Naive thymus-derived CD8-positive, alpha-beta T cell (primary cell): Measurements from ENCODE around the gene NEK1. TPM values are rescaled to one million over a fixed set of nuclear protein-coding genes. Genes with fewer than 3 reads are reported as not detected.

Experiments used
- ATAC-seq, 2 donors: fragments of 150-1000 bp; cut with Tn5 transposase in 1 of 2; sonication (Bioruptor Pico), chemical (Tn5 transposase) in 1 of 2; 1 replicate in 1 of 2; 2 replicates in 1 of 2; pipeline ENCODE4 v1.10.0; 2021; ENCODE audit warnings: mild to moderate bottlenecking in 2 of 2, moderate library complexity in 2 of 2
- POLR2A ChIA-PET: fragments of 350-600 bp; sonication (Branson Sonifier 250); formaldehyde crosslinking; loops from one replicate; lab custom pipeline; 2021; ENCODE audit warnings: antibody characterized with exemption; lab: Charles Lee
- DNase-seq, 10 donors: peaks; one replicate each; pipeline versions ENCODE4 v3.0.0 to v3.0.0-alpha.2; 2020 to 2022
- H3K27ac Mint-ChIP-seq, 10 donors: one replicate each; pipeline ENCODE4 v1.8.0; 2020 to 2022; ENCODE audit warnings: mild to moderate bottlenecking in 10 of 10, mixed read lengths in 10 of 10, moderate library complexity in 4 of 10, inconsistent platforms in 1 of 10
- H3K27me3 Mint-ChIP-seq, 5 donors: one replicate each; pipeline ENCODE4 v1.8.0; 2021 to 2022; ENCODE audit warnings: mixed read lengths in 5 of 5
- H3K36me3 Mint-ChIP-seq, 3 donors: one replicate each; pipeline ENCODE4 v1.8.0; 2020 to 2022; ENCODE audit warnings: mixed read lengths in 3 of 3, mild to moderate bottlenecking in 2 of 3, inconsistent platforms in 1 of 3
- H3K4me1 Mint-ChIP-seq, 4 donors: one replicate each; pipeline ENCODE4 v1.8.0; 2021 to 2022; ENCODE audit warnings: mixed read lengths in 4 of 4
- H3K4me3 Mint-ChIP-seq, 10 donors: one replicate each; pipeline ENCODE4 v1.8.0; 2020 to 2022; ENCODE audit warnings: mild to moderate bottlenecking in 10 of 10, mixed read lengths in 10 of 10, moderate library complexity in 6 of 10, inconsistent platforms in 1 of 10
- H3K9me3 Mint-ChIP-seq, 9 donors: one replicate each; pipeline ENCODE4 v1.8.0; 2020 to 2022; ENCODE audit warnings: mixed read lengths in 9 of 9, mild to moderate bottlenecking in 3 of 9, inconsistent platforms in 1 of 9, moderate library complexity in 1 of 9
- polyA plus RNA-seq, 3 donors: library from polyadenylated mRNA; unstranded; fragments of 300-500 nt; fragmentation: Illumina TruSeq; gene quantifications; one replicate each; pipeline ENCODE4 v1.2.3, GENCODE V29; 2021
- total RNA-seq, 8 experiments: library from RNA in 2 of 8; stranded (reverse) in 2 of 8; gene quantifications; one replicate each; pipeline ENCODE4 v1.2.3 and lab custom pipeline; 2021 to 2026

NEK1 gene
- total and polyA plus RNA-seq, 5 experiments from 2014 or later: 7.1 to 19.5 (median 9.0) TPM

DNA sequence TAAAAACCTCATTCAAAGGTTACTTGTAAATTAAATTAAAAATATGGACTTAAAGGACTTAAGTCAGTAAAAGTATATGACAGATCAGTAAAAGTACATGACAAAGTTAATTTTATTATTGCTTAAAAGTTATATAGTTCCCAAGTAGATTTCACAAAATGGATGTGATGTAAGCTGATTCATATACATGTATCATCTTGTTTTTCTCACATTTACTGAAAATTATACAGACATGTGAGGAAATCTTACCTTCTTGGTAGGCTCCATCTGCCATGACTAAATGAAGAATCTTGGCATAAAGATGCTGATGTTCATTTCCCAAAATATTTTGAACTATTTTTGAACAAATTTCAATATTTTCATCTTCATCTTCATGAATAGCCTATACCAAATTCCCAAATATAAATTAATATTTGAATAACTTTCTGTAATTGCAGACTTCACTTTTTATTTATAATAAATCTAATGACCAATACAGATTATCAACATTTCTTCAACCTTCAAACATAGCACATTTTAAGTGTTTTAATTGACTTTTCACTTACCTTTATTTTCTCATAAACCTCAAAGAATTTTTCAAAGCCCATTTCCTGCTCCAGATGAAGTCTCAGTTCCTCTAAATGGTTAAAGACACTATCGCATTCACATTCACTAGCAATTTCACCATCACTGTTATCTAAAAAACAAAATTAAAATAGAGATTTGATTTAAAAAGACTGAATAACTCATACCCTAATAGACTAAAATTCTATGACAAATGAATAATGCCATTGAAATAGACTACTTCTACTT, 212.2 kb downstream of the NEK1 start:
- Mint-ChIP-seq H3K9me3 (no peaks in the 10 kb centered on the region), H3K4me3 (no peak overlapping the region), H3K27ac (no peak overlapping the region), H3K36me3 (peaks cover 12 to 46% (median 45%) of the 10 kb centered on the region in 3 donors), H3K27me3 (no peaks in the 10 kb centered on the region), H3K4me1 (peaks cover 0 to 4% (median 0%) of the 10 kb centered on the region in 4 donors)
- no peak for DNase-seq
- ATAC-seq: no peak
- POLR2A ChIA-PET: no interaction called here

DNA sequence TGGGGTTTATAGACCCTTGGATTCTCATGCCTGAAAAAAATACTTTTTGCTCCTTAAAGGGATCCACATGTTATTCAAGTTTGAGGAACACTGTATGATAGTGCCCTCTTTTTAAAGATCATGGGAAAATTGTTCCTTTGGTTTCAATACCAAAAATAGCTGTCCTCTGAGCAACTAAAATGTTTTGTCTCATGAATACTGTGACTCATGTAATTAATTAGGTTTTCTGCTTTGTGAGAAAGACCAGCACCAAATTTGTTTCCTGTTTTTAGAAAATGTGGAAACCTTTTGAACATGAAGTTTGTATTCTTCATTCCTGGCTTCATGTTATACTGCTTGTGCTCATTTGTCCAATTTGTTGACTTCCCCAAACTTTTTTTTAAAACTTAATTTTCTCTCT, 214.1 kb downstream of the NEK1 start:
- Mint-ChIP-seq H3K27ac (no peak overlapping the region), H3K36me3 (peaks cover 12 to 47% (median 40%) of the 10 kb centered on the region in 3 donors), H3K27me3 (no peaks in the 10 kb centered on the region), H3K4me1 (peaks cover 0 to 2% (median 0%) of the 10 kb centered on the region in 4 donors), H3K9me3 (no peaks in the 10 kb centered on the region), H3K4me3 (no peak overlapping the region)
- POLR2A ChIA-PET: no interaction called here
- no peak for DNase-seq
- ATAC-seq: no peak

DNA sequence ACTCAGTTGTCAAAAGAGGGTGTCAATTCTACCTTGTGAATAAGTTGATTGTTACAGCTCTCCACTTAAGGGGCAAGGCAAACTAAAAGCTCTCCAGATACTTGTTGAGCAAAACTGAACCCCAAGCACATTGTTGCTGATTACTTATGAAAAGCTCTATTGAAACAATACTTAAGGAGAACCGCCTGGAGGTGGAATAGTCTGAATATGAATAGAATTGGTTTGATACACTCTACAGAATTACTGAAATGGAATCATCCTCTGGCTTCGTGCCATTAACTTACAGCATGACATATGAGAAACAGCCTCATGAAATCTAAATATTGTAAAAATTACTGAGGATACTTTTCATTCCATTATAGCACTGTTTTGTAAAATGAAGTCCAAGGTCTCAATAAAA, 214.6 kb downstream of the NEK1 start:
- no peak for ATAC-seq
- Mint-ChIP-seq H3K9me3 (peaks cover 0 to 1% (median 0%) of the 10 kb centered on the region in 9 donors), H3K27ac (no peak overlapping the region), H3K27me3 (no peaks in the 10 kb centered on the region), H3K4me1 (peaks cover 0 to 2% (median 0%) of the 10 kb centered on the region in 4 donors), H3K4me3 (no peak overlapping the region), H3K36me3 (peaks cover 12 to 46% (median 40%) of the 10 kb centered on the region in 3 donors)
- no peak for DNase-seq
- POLR2A ChIA-PET: no interaction called here

DNA sequence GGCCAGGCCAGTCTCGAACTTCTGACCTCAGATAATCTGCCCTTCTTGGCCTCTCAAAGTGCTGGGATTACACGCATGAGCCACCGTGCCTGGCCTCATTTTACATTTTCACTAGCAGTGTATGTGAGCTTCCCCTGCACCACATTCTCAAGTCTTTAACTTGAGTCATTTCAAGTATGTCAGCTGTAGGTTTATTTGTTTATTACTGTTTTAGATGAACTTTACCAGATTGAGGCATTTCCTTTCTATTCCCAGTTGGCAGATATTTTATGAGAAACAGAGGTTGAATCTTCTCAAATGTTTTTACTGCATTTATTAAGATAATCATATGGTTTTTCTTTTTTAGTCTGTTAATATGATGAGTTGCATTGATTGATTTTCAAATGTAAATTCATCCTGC, 227.0 kb downstream of the NEK1 start:
- Mint-ChIP-seq H3K4me3 (no peak overlapping the region), H3K27me3 (peaks cover 0 to 1% (median 0%) of the 10 kb centered on the region in 5 donors), H3K27ac (no peak overlapping the region), H3K36me3 (peaks cover 0 to 2% (median 0%) of the 10 kb centered on the region in 3 donors), H3K9me3 (peaks cover 4 to 28% (median 11%) of the 10 kb centered on the region in 9 donors), H3K4me1 (no peaks in the 10 kb centered on the region)
- no peak for ATAC-seq
- POLR2A ChIA-PET: no interaction called here
- DNase-seq: no peak

DNA sequence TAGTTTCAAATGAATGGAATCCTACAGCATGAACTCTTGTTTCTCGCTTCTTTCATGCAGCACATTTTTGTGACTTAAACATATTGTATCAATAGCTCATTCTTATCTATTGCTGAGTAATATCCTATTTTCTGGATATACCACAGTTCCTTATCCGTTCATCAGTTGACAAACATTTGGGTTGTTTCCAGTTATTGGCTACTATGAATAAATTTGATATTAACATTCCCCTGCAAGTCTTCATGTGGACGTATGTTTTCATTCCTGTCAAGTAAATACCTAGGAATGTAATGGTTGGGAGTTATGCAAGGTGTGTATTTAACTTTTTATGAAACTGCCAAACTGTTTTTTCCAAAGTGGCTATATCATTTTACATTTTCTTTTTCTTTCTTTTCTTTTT, 227.6 kb downstream of the NEK1 start:
- POLR2A ChIA-PET: no interaction called here
- no peak overlapping the region for H3K4me3 Mint-ChIP-seq

DNA sequence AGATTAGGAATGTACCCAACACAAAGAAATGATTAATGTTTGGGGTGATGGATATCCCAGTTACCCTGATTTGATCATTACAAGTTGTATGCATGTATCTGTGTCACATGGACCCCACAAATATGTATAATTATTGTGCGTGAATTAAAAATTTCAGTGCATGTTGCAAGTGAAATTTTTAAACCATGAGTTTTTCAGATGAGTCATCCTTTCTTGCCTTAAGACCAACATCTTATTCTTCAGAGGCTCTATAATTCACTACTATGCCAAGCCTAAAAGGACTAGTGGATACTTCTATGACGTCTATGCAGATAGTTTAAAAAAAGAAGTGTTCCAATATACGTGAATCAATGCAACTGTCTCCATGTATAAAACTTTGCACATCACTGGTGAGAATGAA, 228.7 kb downstream of the NEK1 start:
- H3K9me3 Mint-ChIP-seq: peaks cover 9 to 35% (median 15%) of the 10 kb centered on the region in 9 donors

More for the DNA sequence above, 227.6 kb downstream of the NEK1 start:
- Mint-ChIP-seq H3K36me3 (peaks cover 0 to 2% (median 0%) of the 10 kb centered on the region in 3 donors), H3K4me1 (no peaks in the 10 kb centered on the region), H3K27me3 (no peaks in the 10 kb centered on the region), H3K27ac (no peak overlapping the region), H3K9me3 (peaks cover 7 to 32% (median 11%) of the 10 kb centered on the region in 9 donors)
- no peak for DNase-seq
- ATAC-seq: no peak

DNA sequence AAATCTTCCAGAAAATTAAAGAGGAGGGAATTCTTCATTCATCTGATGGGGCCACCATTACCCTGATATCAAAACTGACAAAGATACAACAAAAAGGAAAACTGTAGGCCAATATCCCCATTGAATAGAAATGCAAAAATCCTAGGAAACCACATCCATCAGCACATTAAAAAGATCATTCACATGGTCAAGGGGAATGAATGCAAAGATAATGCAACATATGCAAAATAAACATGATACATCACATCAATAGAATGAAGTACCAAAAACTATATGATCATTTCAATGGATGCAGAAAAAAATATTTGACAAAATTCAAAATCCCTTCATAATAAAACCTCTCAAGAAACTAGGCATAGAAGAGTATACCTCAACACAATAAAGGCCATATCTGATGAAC, 232.7 kb downstream of the NEK1 start:
- Mint-ChIP-seq H3K27ac (no peak overlapping the region), H3K4me3 (no peak overlapping the region), H3K36me3 (peaks cover 0 to 16% (median 16%) of the 10 kb centered on the region in 3 donors), H3K9me3 (peaks cover 15 to 69% (median 37%) of the 10 kb centered on the region in 9 donors), H3K4me1 (no peaks in the 10 kb centered on the region), H3K27me3 (no peaks in the 10 kb centered on the region)
- POLR2A ChIA-PET: no interaction called here
- ATAC-seq (no peak), DNase-seq (no peak)

More for the DNA sequence above, 228.7 kb downstream of the NEK1 start:
- Mint-ChIP-seq H3K4me1 (no peaks in the 10 kb centered on the region), H3K4me3 (no peak overlapping the region), H3K36me3 (peaks cover 0 to 2% (median 0%) of the 10 kb centered on the region in 3 donors), H3K27ac (no peak overlapping the region), H3K27me3 (no peaks in the 10 kb centered on the region)
- no peak for DNase-seq
- no peak for ATAC-seq
- POLR2A ChIA-PET: no interaction called here

DNA sequence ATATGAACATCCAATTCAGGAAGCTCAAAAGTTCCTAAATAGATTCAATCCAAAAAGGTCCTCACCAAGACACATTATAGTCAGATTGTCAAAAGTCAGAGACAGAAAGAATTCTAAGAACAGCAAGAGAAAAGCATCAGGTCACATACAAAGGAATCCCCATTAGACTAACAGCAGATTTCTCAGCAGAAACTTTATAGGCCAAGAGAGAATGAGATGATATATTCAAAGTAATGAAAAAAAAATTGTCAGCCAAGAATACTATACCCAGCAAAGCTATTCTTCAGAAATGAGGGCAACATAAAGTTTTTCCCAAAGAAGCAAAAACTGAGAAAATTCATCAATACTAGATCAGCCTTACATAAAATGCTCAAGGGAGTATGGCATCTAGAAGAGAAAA, 235.0 kb downstream of the NEK1 start:
- peaks cover 0 to 16% (median 16%) of the 10 kb centered on the region in 3 donors for H3K36me3 Mint-ChIP-seq
- POLR2A ChIA-PET: no interaction called here
- no peak for DNase-seq
- no peak overlapping the region for H3K4me3 Mint-ChIP-seq
- no peak overlapping the region for H3K27ac Mint-ChIP-seq
- H3K27me3 Mint-ChIP-seq: no peaks in the 10 kb centered on the region
- peaks cover 17 to 69% (median 37%) of the 10 kb centered on the region in 9 donors for H3K9me3 Mint-ChIP-seq
- H3K4me1 Mint-ChIP-seq: no peaks in the 10 kb centered on the region
- no peak for ATAC-seq

DNA sequence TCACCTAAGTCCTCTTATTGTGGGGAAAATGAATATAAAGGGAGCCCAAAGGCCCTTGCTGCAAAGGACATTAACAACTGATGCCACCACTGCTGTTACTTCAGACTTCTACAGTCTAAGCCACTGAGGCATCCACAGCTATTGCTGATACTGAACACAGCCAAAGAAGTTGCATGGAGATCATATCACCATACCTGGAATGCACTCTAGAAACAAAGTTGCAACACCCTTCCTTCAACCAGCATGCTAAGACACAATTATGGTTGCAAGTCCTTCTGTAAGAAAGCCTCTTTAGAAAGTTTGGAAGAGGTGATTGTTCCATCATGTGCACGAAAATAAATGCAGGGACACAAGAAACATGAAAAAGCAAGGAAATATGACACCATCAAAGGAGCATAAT, 236.0 kb downstream of the NEK1 start:
- Mint-ChIP-seq H3K27me3 (no peaks in the 10 kb centered on the region), H3K4me1 (no peaks in the 10 kb centered on the region), H3K4me3 (no peak overlapping the region), H3K27ac (peak overlapping the region in 1 of 10 donors; percentile 54), H3K36me3 (peaks cover 0 to 16% (median 16%) of the 10 kb centered on the region in 3 donors), H3K9me3 (peaks cover 14 to 60% (median 33%) of the 10 kb centered on the region in 9 donors)
- POLR2A ChIA-PET: no interaction called here
- DNase-seq: no peak
- ATAC-seq: no peak

DNA sequence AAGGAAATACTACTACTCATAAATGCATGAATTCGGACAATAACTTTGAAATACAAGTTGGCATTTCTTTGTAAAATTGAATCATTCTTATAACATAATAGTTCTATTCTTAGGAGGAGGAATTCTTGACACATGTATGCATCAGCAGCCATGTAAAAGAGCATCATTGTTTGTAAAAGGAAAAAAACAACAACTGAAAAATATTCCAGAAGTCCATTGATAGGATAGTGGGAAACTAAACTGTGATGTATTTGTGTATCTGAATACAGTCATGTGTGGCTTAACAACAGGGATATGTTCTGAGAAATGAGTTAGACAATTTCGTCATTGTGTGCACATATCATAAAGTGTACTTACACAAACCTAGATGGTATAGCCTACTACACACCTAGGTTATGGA, 239.6 kb downstream of the NEK1 start:
- Mint-ChIP-seq H3K4me1 (no peaks in the 10 kb centered on the region), H3K36me3 (peaks cover 0 to 16% (median 7%) of the 10 kb centered on the region in 3 donors), H3K9me3 (peaks cover 7 to 27% (median 19%) of the 10 kb centered on the region in 9 donors), H3K27me3 (no peaks in the 10 kb centered on the region), H3K4me3 (no peak overlapping the region), H3K27ac (no peak overlapping the region)
- ATAC-seq (no peak), DNase-seq (no peak)
- POLR2A ChIA-PET: no interaction called here

DNA sequence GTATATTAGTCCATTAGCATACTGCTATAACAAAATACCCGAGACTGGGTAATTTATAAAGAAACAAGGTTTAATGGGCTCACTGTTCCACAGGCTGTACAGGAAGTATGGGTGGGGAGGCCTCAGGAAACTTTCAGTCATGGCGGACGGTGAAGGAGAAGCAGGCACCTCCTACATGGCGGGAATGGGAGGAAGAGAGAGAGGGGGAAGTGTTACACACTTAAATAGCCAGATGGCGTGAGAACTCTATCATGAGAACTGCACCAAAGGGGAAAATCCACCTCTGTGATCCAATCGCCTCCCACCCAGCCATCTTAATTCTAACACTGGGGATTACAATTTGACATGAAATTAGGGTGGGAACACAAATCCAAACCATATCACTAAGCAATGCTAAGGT, 242.7 kb downstream of the NEK1 start:
- no peak for DNase-seq
- Mint-ChIP-seq H3K4me1 (no peaks in the 10 kb centered on the region), H3K27ac (no peak overlapping the region), H3K27me3 (no peaks in the 10 kb centered on the region), H3K36me3 (peaks cover 0 to 9% (median 0%) of the 10 kb centered on the region in 3 donors), H3K4me3 (no peak overlapping the region), H3K9me3 (peaks cover 0 to 19% (median 6%) of the 10 kb centered on the region in 9 donors)
- ATAC-seq: no peak
- POLR2A ChIA-PET: no interaction called here

DNA sequence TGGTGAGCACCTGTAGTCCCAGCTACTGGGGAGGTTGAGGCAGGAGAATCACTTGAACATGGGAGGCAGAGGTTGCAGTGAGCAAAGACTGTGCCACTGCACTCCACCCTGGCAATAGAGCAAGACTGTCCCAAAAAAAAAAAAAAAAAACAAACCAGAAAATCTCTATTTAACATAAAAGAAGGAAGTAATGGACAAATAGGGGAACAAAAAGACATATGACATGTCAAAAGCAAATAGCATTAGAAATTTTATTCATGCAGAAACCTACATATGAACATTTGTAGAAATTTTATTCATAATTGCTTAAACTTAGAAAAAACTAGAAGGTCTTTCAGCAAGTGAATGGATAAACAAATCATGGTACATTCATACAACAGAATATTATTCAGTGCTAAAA, 244.6 kb downstream of the NEK1 start:
- DNase-seq (no peak), ATAC-seq (no peak)
- H3K4me3 Mint-ChIP-seq: no peak overlapping the region
- no peak overlapping the region for H3K27ac Mint-ChIP-seq
- POLR2A ChIA-PET: no interaction called here
- H3K9me3 Mint-ChIP-seq: peaks cover 0 to 20% (median 6%) of the 10 kb centered on the region in 9 donors
- no peaks in the 10 kb centered on the region for H3K27me3 Mint-ChIP-seq
- H3K4me1 Mint-ChIP-seq: no peaks in the 10 kb centered on the region
- H3K36me3 Mint-ChIP-seq: peaks cover 0 to 9% (median 0%) of the 10 kb centered on the region in 3 donors

DNA sequence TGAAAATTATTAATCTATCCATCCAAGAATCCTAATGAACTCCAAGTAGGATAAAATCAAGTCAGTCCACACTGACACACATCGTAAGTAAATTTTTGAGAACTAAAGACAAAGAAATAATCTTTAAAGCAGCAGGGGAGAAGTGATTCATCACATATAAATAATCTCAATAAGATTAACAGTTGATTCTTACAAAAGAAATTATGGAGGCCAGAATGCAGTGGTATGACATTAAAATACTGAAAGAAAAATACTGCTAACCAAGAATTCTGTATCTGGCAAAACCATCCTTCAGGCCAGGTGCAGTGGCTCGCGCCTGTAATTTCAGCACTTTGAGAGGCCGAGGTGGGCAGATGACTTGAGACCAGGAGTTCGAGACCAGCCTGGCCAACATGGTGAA, 245.6 kb downstream of the NEK1 start:
- Mint-ChIP-seq H3K4me3 (no peak overlapping the region), H3K27me3 (peaks cover 0 to 6% (median 2%) of the 10 kb centered on the region in 5 donors), H3K27ac (no peak overlapping the region), H3K4me1 (no peaks in the 10 kb centered on the region), H3K36me3 (peaks cover 0 to 9% (median 0%) of the 10 kb centered on the region in 3 donors), H3K9me3 (peaks cover 0 to 20% (median 6%) of the 10 kb centered on the region in 9 donors)
- ATAC-seq (no peak), DNase-seq (no peak)
- POLR2A ChIA-PET: no interaction called here
